GM12891 (cell line): ENCODE measurements around the gene TRIP4.

Experiments used
- DNase-seq: peaks from one replicate; pipeline ENCODE4 v3.0.0; 2011; ENCODE audit warnings: low spot score; ENCODE audit not compliant: insufficient read length
- FAIRE-seq: peaks from 2 replicates; lab custom pipeline; 2011; peaks lifted over from hg19 to GRCh38; lab: Jason Lieb, UNC
- POLR2AphosphoS5 ChIP-seq: IDR thresholded peaks from 2 replicates; pipeline ENCODE4 v1.6.1; 2011; ENCODE audit warnings: low read depth, low read length, control low read depth
- POU2F2 ChIP-seq: IDR thresholded peaks from 2 replicates; pipeline ENCODE4 v1.6.1; 2011; ENCODE audit warnings: low read depth, mild to moderate bottlenecking, control low read depth, low read length, moderate library complexity
- SPI1 ChIP-seq: IDR thresholded peaks from 2 replicates; pipeline ENCODE4 v1.6.1; 2011; ENCODE audit warnings: low read depth, low read length, control low read depth

TRIP4 gene

GRCh38 chr15:64503640-64504039 is 116.0 kb downstream of the TRIP4 start:
- TF ChIP-seq POU2F2 (no peak), POLR2AphosphoS5 (no peak), SPI1 (peak; percentile 37; the same call in 1 of the 2 replicates)
- FAIRE-seq (no peak), DNase-seq (no peak)
